Stimulated activated CD4-positive, alpha-beta T cell treated with anti-CD3 and anti-CD28 coated beads, Interleukin-2, amount 100 ng/mL, for 4 hours (primary cell): Measurements from ENCODE around the gene IKZF3.
"Not testable (repeated sequence)": the region's sequence is repeated elsewhere in the genome, so short reads cannot be mapped to it uniquely, and the experiment has no call there.

ENCODE experiments used
- DNase-seq: peaks from one replicate; pipeline ENCODE4 v3.0.0-alpha.2; 2020; ENCODE audit warnings: low read depth

IKZF3 gene

DNA sequence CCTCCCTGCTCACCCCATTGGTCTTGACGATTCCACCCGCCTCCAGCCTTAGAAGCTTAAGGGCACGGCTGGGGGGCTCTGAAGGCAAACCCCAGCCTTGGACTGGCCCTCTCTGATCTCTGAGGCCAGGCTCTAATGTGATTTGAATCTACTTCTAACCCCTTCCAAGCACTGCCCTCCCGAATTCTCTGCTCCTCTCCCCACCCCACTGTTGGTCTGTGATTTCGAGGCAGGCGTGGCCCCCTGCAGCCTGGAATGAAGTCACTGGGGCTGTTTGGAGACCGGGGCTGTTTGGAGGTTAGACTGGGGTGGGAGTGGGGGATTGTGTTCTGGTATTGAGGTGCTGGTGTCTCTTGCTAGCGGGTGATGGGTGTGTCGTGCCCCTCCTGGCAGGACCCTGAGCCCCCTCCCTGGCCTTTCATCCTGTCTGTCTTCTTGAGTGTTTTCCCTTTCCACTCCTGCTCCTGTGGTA is 124.2 kb downstream of the IKZF3 start:
- no peak for DNase-seq

DNA sequence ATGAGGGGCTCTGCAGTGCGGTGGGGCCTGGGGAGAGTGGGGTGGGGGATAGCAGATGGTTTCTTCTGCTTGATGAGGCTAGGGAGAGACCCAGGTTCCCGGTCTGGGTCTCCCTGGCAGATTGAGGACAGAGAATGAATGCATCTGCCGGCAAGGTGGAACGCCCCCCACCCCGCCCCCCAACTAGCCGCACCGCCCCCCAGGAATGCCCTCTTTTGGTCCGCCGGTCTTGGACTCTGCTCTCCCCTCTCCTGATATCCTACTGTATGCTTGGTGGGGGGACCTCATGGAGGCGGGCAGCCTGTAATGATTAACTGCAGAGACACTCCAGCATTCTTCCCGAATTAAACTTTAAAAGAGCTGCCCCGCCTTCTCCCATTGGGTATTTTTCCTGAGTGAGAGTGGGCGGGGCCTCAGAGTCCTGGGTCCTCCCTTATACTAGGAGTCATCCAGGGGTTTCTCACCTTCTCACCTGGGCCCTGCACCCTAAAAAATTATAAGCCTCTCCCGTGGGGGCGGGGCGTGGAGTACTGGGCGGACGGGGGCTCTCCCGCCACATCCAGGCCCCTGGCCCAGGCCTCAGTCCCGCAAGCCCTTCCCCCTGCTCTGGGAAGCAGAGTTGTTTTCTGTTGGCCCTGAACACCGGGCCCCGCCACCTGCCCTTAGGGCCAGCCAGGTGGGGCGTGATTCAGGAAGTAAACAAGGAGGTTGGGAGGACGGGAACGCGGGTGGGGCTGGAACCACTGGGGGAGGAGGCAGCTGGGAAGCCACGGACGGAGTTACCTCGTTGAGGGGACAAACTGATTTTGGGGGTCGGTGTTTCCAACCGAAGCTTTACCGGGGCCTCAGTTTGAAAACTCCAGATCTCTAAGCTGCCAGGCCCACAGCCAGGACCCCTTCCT is 124.9 kb downstream of the IKZF3 start:
- DNase-seq, result no peak

GRCh38 chr17:39738568-39738901 is 125.6 kb downstream of the IKZF3 start:
- DNase-seq, result peak; percentile 38

- DNase-seq, result no peak
These were observed 126.1 kb downstream of the IKZF3 start, which contains the start of gene GRB7 for GRCh38 chr17:39737760-39738567. Gene GRB7, plus strand, starts transcription at chr17:39737938. Its CDS starts 4,364 bp downstream, at chr17:39742302.

DNA sequence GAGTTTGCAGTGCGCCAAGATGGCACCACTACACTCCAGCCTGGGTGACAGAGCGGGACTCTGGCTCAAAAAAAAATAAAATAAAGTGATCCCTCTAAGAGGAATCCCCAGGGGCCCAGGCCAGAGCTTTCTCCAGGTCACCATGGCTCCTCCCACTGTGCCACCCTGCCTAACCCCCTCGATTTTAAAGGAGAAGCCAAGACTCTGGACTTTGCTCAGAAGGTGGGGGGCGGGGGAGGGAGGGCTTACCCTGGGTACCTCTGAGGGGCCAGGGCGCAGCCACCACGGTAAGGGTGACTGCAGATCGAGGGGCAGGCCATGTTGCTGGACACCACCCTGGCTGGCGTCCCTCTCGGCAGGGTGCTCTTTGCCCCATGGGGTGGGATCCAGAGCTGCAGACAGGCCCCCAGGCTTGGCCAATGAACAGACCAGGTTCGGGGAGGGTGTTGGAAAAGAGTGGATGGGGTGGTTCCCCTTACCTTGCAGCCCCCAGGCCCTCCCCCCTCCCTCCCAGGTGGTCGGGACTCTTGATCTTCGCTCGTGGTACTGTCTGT is 126.8 kb downstream of the IKZF3 start:
- DNase-seq, result no peak

GRCh38 chr17:39736319-39737165 is 127.6 kb downstream of the IKZF3 start:
- no peak for DNase-seq

DNA sequence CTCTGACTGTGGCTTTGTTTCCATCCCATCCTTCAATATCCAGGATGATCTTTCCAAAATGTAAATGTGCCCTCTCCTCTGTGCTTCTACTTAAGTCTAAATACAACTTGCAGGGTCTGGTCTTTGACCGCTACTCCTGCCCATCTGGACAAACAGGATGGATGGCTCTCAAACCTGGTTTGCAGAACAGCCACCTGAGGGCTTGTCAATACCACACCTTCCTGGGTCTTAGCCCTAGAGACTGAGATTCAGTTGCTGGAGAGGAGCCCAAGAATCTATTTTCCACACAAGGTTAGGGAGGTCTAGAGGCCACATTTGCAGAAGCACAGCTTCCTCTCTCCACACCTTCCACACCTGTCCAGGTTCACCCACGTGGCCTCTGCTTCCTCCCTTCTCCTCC is 128.2 kb downstream of the IKZF3 start:
- DNase-seq, result no peak

- no peak for DNase-seq
These were observed 131.5 kb downstream of the IKZF3 start for GRCh38 chr17:39732586-39732985.

- DNase-seq, result peak; percentile 89
These were observed 133.8 kb downstream of the IKZF3 start, which contains the start of gene MIEN1 for GRCh38 chr17:39730095-39730921. Gene MIEN1, minus strand, starts transcription at chr17:39730532. Its CDS starts 37 bp downstream, at chr17:39730495.

GRCh38 chr17:39729280-39729851 is 134.7 kb downstream of the IKZF3 start:
- DNase-seq, result no peak

DNA sequence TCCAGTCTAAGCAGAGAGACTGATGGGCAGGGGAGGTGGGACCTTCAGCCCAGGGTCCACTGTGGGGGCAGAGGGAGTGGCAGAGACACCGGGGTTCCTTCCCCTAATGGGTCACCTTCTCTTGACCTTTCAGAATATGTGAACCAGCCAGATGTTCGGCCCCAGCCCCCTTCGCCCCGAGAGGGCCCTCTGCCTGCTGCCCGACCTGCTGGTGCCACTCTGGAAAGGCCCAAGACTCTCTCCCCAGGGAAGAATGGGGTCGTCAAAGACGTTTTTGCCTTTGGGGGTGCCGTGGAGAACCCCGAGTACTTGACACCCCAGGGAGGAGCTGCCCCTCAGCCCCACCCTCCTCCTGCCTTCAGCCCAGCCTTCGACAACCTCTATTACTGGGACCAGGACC is 136.6 kb downstream of the IKZF3 start:
- no peak for DNase-seq

DNA sequence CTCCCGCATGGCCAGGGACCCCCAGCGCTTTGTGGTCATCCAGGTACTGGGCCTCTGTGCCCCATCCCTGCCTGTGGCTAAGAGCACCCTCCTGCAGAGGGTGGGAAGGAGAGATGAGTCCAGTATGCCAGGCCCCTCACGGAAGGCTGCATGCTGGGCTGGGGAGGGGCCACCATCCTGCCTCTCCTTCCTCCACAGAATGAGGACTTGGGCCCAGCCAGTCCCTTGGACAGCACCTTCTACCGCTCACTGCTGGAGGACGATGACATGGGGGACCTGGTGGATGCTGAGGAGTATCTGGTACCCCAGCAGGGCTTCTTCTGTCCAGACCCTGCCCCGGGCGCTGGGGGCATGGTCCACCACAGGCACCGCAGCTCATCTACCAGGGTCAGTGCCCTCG is 137.5 kb downstream of the IKZF3 start:
- DNase-seq, result no peak

GRCh38 chr17:39725923-39726322 is 138.2 kb downstream of the IKZF3 start:
- not testable (repeated sequence) for DNase-seq

DNA sequence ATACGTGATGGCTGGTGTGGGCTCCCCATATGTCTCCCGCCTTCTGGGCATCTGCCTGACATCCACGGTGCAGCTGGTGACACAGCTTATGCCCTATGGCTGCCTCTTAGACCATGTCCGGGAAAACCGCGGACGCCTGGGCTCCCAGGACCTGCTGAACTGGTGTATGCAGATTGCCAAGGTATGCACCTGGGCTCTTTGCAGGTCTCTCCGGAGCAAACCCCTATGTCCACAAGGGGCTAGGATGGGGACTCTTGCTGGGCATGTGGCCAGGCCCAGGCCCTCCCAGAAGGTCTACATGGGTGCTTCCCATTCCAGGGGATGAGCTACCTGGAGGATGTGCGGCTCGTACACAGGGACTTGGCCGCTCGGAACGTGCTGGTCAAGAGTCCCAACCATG is 139.4 kb downstream of the IKZF3 start:
- DNase-seq, result no peak

DNA sequence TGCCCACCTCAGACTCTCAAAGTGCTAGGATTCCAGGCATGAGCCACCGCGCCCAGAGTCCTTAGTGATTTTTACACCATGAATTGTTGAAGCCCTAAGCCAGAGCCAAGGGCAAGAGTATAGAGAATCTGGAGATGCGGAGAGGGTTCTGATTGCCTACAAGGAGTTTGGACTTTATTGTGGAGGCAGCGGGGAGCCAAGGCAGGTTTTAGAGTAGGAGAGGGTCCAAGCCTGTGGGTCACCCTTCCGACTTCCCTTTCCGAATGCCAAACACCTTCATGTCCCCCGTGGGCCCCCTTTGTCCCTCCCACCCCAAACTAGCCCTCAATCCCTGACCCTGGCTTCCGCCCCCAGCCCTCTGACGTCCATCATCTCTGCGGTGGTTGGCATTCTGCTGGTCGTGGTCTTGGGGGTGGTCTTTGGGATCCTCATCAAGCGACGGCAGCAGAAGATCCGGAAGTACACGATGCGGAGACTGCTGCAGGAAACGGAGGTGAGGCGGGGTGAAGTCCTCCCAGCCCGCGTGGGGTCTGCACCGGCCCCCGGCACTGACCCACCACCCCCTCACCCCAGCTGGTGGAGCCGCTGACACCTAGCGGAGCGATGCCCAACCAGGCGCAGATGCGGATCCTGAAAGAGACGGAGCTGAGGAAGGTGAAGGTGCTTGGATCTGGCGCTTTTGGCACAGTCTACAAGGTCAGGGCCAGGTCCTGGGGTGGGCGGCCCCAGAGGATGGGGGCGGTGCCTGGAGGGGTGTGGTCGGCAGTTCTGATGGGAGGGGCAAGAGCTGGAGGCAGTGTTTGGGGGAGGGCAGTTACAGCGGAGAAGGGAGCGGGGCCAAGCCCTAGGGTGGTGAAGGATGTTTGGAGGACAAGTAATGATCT is 140.9 kb downstream of the IKZF3 start:
- DNase-seq, result no peak

DNA sequence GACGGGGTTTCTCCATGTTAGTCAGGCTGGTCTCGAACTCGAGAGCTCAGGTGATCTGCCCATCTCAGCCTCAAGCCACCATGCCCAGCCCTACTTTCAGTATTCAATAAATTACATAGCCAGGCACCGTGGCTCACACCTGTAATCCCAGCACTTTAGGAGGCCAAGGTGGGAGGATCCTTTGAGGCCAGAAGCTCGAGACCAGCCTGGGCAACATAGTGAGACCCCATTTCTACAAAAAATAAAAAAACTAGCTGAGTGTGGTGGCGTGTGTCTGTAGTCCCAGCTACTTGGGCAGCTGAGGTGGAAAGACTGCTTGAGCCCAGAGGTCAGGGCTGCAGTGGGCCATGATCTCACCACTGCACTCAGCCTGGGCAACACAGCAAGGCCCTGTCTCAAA is 142.0 kb downstream of the IKZF3 start:
- no peak for DNase-seq

DNA sequence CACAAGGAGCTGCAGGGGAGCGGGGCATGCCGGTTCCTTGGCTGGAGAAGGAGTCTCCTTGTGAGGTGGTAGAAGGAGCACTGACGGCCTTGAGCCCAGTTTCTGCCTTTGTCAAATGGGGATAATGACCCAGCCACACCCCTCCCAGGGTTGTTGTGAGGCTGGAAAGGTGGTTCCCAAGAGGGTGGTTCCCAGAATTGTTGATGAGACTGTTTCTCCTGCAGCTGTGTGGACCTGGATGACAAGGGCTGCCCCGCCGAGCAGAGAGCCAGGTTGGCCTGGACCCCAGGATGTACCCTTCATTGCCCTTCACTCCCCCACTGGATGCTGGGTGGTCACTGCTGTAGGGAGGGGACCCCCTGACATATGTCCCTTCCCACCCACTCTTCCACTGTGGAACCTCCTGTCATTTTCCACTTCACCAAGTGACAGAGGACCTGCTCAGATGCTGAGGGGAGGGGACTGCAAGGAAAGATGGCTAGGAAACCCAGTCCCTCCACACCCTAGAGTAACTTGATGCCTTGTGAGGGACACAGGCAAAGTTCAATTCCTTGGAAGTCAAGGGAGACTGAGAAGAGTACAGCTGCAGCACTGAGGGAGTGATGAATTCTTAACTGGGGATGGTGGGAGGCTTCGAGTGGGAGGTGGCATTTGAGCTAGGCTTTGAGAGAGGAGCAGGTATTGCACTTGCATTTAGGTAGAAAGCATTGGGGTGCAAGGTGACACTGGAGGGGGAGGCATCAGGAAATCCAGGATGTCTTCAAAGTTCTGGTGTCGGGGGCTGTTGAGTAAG is 144.4 kb downstream of the IKZF3 start:
- DNase-seq, result no peak

DNA sequence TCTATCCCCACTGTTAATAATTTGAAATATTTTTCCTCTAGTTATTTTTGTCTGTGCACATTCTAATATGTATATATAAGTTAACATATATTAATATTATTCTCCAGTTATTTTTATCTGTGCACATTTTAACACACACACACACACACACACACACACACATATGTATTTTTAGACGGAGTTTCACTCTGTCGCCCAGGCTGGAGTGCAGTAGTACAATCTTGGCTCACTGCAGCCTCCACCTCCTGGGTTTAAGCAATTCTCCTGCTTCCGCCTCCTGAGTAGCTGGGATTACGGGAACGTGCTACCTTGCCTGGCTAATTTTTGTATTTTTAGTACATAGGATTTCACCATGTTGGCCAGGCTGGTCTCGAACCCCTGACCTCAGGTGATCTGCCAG is 146.5 kb downstream of the IKZF3 start:
- DNase-seq, result no peak
